H9 (cell line): ENCODE data around the gene MRAP. TPM values are rescaled to one million over a fixed set of nuclear protein-coding genes. Genes with fewer than 3 reads are reported as not detected.
A peak's percentile ranks its signal among the peaks of the same experiment; 100 is the strongest.

ENCODE experiments used
- DNase-seq: peaks from one replicate; pipeline ENCODE4 v3.0.0-alpha.2; 2017
- H2AFZ ChIP-seq: one replicate; pipeline ENCODE4 v1.6.1; 2013; ENCODE audit warnings: mild to moderate bottlenecking, low read length, control low read depth, moderate library complexity
- H2AK5ac ChIP-seq: 2 replicates; pipeline ENCODE4 v1.6.1; 2013; ENCODE audit warnings: low read length, control low read depth, mixed read lengths; ENCODE audit not compliant: insufficient read length
- H2BK120ac ChIP-seq: one replicate; pipeline ENCODE4 v1.6.1; 2013; ENCODE audit warnings: low read depth, mild to moderate bottlenecking, low read length, control low read depth, inconsistent platforms; ENCODE audit not compliant: poor library complexity, severe bottlenecking
- H2BK12ac ChIP-seq: 2 replicates; pipeline ENCODE4 v1.6.1; 2013; ENCODE audit warnings: low read length, control low read depth, mixed read lengths, low read depth; ENCODE audit not compliant: insufficient read length
- H2BK15ac ChIP-seq: 2 replicates; pipeline ENCODE4 v1.6.1; 2013; ENCODE audit warnings: low read depth, low read length, control low read depth
- H2BK20ac ChIP-seq: one replicate; pipeline ENCODE4 v1.6.1; 2013; ENCODE audit warnings: low read depth, mild to moderate bottlenecking, low read length, control low read depth, inconsistent platforms; ENCODE audit not compliant: poor library complexity, severe bottlenecking
- H2BK5ac ChIP-seq: 2 replicates; pipeline ENCODE4 v1.6.1; 2013; ENCODE audit warnings: low read length, control low read depth, mixed read lengths; ENCODE audit not compliant: insufficient read length
- H3K14ac ChIP-seq: 2 replicates; pipeline ENCODE4 v1.6.1; 2013; ENCODE audit warnings: low read length, control low read depth; ENCODE audit not compliant: insufficient read depth
- H3K18ac ChIP-seq: 2 replicates; pipeline ENCODE4 v1.6.1; 2013; ENCODE audit warnings: low read depth, mild to moderate bottlenecking, mixed read lengths, low read length, control low read depth; ENCODE audit not compliant: insufficient read length
- H3K23ac ChIP-seq: 2 replicates; pipeline ENCODE4 v1.6.1; 2013; ENCODE audit warnings: low read length, control low read depth, mixed read lengths, low read depth; ENCODE audit not compliant: insufficient read length
- H3K23me2 ChIP-seq: 2 replicates; pipeline ENCODE4 v1.6.1; 2013; ENCODE audit warnings: low read depth, mild to moderate bottlenecking, mixed read lengths, low read length, control low read depth; ENCODE audit not compliant: insufficient read length, poor library complexity, severe bottlenecking
- H3K27ac ChIP-seq: 2 replicates; pipeline ENCODE4 v1.5.1; 2013; ENCODE audit warnings: low read length, control low read depth, mixed read lengths, low read depth; ENCODE audit not compliant: insufficient read length
- H3K27me3 ChIP-seq: 2 replicates; pipeline ENCODE4 v1.6.1; 2013; ENCODE audit warnings: low read length, control low read depth, inconsistent platforms; ENCODE audit not compliant: insufficient read depth
- H3K4ac ChIP-seq: 2 replicates; pipeline ENCODE4 v1.6.1; 2013; ENCODE audit warnings: low read depth, mild to moderate bottlenecking, control low read depth, inconsistent platforms, low read length, moderate library complexity
- H3K4me1 ChIP-seq: 2 replicates; pipeline ENCODE4 v1.6.1; 2013; ENCODE audit warnings: low read length, control low read depth, inconsistent platforms; ENCODE audit not compliant: insufficient read depth
- H3K4me2 ChIP-seq: 2 replicates; pipeline ENCODE4 v1.6.1; 2013; ENCODE audit warnings: low read length, control low read depth, mixed read lengths; ENCODE audit not compliant: insufficient read length, insufficient read depth
- H3K56ac ChIP-seq: 2 replicates; pipeline ENCODE4 v1.6.1; 2013; ENCODE audit warnings: low read depth, mild to moderate bottlenecking, mixed read lengths, low read length, control low read depth; ENCODE audit not compliant: insufficient read length
- H3K79me1 ChIP-seq: 2 replicates; pipeline ENCODE4 v1.6.1; 2013; ENCODE audit warnings: low read depth, mild to moderate bottlenecking, moderate library complexity, low read length, control low read depth, inconsistent platforms; ENCODE audit not compliant: insufficient read depth, poor library complexity, severe bottlenecking
- H3K79me2 ChIP-seq: 2 replicates; pipeline ENCODE4 v1.6.1; 2013; ENCODE audit warnings: low read length, control low read depth, inconsistent platforms; ENCODE audit not compliant: insufficient read depth
- H3K9ac ChIP-seq: 2 replicates; pipeline ENCODE4 v1.6.1; 2013; ENCODE audit warnings: low read length, control low read depth, mixed read lengths; ENCODE audit not compliant: insufficient read length; ENCODE audit errors: extremely low read depth
- H3K9me3 ChIP-seq: one replicate; pipeline ENCODE4 v1.6.1; 2013; ENCODE audit warnings: low read depth, low read length, inconsistent platforms; ENCODE audit not compliant: control insufficient read depth
- H3T11ph ChIP-seq: one replicate; pipeline ENCODE4 v1.6.1; 2013; ENCODE audit warnings: mild to moderate bottlenecking, low read length, control low read depth, inconsistent platforms
- H4K20me1 ChIP-seq: one replicate; pipeline ENCODE4 v1.6.1; 2013; ENCODE audit not compliant: control insufficient read depth, insufficient read length, insufficient read depth
- H4K5ac ChIP-seq: 2 replicates; pipeline ENCODE4 v1.6.1; 2013; ENCODE audit warnings: low read depth, mild to moderate bottlenecking, mixed read lengths, low read length, control low read depth; ENCODE audit not compliant: insufficient read length
- H4K8ac ChIP-seq: replicated peaks from 2 replicates; pipeline ENCODE4 v1.6.1; 2013; ENCODE audit warnings: low read length, control low read depth, mixed read lengths, low read depth; ENCODE audit not compliant: insufficient read length
- H4K91ac ChIP-seq: 2 replicates; pipeline ENCODE4 v1.6.1; 2013; ENCODE audit warnings: low read depth, mild to moderate bottlenecking, moderate library complexity, mixed read lengths, low read length, control low read depth; ENCODE audit not compliant: insufficient read length
- H3K27ac Mint-ChIP-seq, 3 experiments: 2 replicates in 2 of 3; 3 replicates in 1 of 3; pipeline ENCODE4 v1.8.0; 2020 to 2021; ENCODE audit warnings: mixed read lengths in 3 of 3, mild to moderate bottlenecking in 1 of 3, moderate library complexity in 1 of 3
- H3K27me3 Mint-ChIP-seq: 2 replicates; pipeline ENCODE4 v1.8.0; 2021; ENCODE audit warnings: low read depth, mild to moderate bottlenecking, moderate library complexity, mixed read lengths
- H3K36me3 Mint-ChIP-seq, 3 experiments: 2 replicates in 2 of 3; 3 replicates in 1 of 3; pipeline ENCODE4 v1.8.0; 2020 to 2021; ENCODE audit warnings: low read depth in 3 of 3, mixed read lengths in 3 of 3; ENCODE audit not compliant: insufficient read depth in 1 of 3
- H3K4me1 Mint-ChIP-seq, 2 experiments: 2 replicates each; pipeline ENCODE4 v1.8.0; 2020; ENCODE audit warnings: mixed read lengths in 2 of 2
- H3K4me3 Mint-ChIP-seq, 2 experiments: 2 replicates in 1 of 2; 3 replicates in 1 of 2; pipeline ENCODE4 v1.8.0; 2020 to 2021; ENCODE audit warnings: mild to moderate bottlenecking in 2 of 2, mixed read lengths in 2 of 2, moderate library complexity in 1 of 2
- H3K9me3 Mint-ChIP-seq, 2 experiments: 2 replicates in 1 of 2; 3 replicates in 1 of 2; pipeline ENCODE4 v1.8.0; 2020; ENCODE audit warnings: mild to moderate bottlenecking in 2 of 2, mixed read lengths in 2 of 2, moderate library complexity in 1 of 2
- WGBS: extraction: QIAGEN DNeasy Blood & Tissue Kit; methylation state at CpG from one replicate; pipeline ENCODE4 v1.1.7; 2013; ENCODE audit warnings: missing lambda C conversion rate, low lambda C conversion rate, mixed read lengths; ENCODE audit not compliant: insufficient read length; ENCODE audit errors: extremely low coverage; 5-methylcytosine and 5-hydroxymethylcytosine counted together
- total RNA-seq: library from RNA; stranded (reverse); gene quantifications from 2 replicates; pipeline ENCODE4 v1.2.1, GENCODE V29; 2021
- TF ChIP-seq, protein P1 (sequence below): fragments of 200-600 bp; sonication (generic); conservative IDR thresholded peaks from 3 replicates; pipeline ENCODE4 v1.8.0; 2021; ENCODE audit warnings: antibody characterized with exemption, mild to moderate bottlenecking

Gene MRAP
- total RNA-seq, 1 experiment from 2014 or later, result not detected

DNA sequence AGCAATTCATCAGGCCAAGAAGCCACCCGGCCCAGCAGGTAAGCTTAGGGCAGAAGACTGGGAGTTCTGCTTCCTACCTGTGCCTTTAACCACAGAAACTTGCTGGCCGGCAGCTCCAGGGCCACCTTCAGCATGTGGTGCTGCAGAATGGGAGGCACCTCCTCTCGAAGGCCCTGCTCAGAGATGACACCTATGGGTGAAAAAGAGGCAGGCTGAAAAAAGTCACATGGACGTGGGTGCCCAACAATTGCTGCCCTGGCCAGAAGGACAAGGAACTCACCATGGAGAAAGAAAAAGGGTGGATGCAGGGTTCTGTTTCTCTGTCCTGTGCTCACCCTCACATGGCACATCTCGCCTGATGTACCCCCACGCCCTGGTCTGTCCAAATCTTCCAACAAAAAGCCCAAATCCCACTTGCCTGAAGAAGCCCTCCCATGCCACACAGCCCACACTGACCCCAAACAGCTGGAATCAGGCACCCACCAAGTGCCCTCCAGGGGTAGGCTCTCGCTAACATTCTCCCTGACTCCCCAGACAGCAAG, 61.1 kb downstream of the MRAP start:
- no peaks in the 10 kb centered on the region for H3K4me1 Mint-ChIP-seq
- H2BK5ac ChIP-seq, result no peak overlapping the region
- peaks cover 54 to 90% (median 82%) of the 10 kb centered on the region in 3 experiments; a peak in 6 of 7 replicates for H3K36me3 Mint-ChIP-seq
- H3K27me3 Mint-ChIP-seq, result no peaks in the 10 kb centered on the region
- H3K4ac ChIP-seq, result no peak overlapping the region
- no peak overlapping the region for H4K5ac ChIP-seq
- no peak overlapping the region for H3K56ac ChIP-seq
- H2AK5ac ChIP-seq, result no peak overlapping the region
- no peaks in the 10 kb centered on the region for H3K23me2 ChIP-seq
- H3K4me1 ChIP-seq, result no peaks in the 10 kb centered on the region
- no peak overlapping the region for H4K91ac ChIP-seq
- H3K9me3 ChIP-seq, result no peaks in the 10 kb centered on the region
- no peak overlapping the region for H4K8ac ChIP-seq
- H3K4me3 Mint-ChIP-seq, result no peak overlapping the region
- no peaks in the 10 kb centered on the region for H3K9me3 Mint-ChIP-seq
- no peak overlapping the region for H3K9ac ChIP-seq
- H3K4me2 ChIP-seq, result no peak overlapping the region
- TF ChIP-seq, protein P1, sequence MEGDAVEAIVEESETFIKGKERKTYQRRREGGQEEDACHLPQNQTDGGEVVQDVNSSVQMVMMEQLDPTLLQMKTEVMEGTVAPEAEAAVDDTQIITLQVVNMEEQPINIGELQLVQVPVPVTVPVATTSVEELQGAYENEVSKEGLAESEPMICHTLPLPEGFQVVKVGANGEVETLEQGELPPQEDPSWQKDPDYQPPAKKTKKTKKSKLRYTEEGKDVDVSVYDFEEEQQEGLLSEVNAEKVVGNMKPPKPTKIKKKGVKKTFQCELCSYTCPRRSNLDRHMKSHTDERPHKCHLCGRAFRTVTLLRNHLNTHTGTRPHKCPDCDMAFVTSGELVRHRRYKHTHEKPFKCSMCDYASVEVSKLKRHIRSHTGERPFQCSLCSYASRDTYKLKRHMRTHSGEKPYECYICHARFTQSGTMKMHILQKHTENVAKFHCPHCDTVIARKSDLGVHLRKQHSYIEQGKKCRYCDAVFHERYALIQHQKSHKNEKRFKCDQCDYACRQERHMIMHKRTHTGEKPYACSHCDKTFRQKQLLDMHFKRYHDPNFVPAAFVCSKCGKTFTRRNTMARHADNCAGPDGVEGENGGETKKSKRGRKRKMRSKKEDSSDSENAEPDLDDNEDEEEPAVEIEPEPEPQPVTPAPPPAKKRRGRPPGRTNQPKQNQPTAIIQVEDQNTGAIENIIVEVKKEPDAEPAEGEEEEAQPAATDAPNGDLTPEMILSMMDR, result peak; percentile 20; the same call in 1 of the 3 replicates
- no peak overlapping the region for H3K14ac ChIP-seq
- H4K20me1 ChIP-seq, result no peaks in the 10 kb centered on the region
- DNase-seq, result no peak
- peak overlapping the region in 1 of 3 experiments; percentile 76; a peak in 4 of 7 replicates for H3K27ac Mint-ChIP-seq
- H2AFZ ChIP-seq, result no peak overlapping the region
- H3K27me3 ChIP-seq, result no peaks in the 10 kb centered on the region
- H2BK20ac ChIP-seq, result no peak overlapping the region
- no CpG with 5 or more reads among the region's 7 CpGs for WGBS
- no peak overlapping the region for H2BK15ac ChIP-seq
- H2BK120ac ChIP-seq, result no peak overlapping the region
- no peak overlapping the region for H2BK12ac ChIP-seq
- H3K18ac ChIP-seq, result no peak overlapping the region
- no peak overlapping the region for H3K27ac ChIP-seq
- H3T11ph ChIP-seq, result no peak overlapping the region
- H3K79me2 ChIP-seq, result no peaks in the 10 kb centered on the region
- no peaks in the 10 kb centered on the region for H3K79me1 ChIP-seq
- no peak overlapping the region for H3K23ac ChIP-seq
